ENCODE results near the gene METTL3. TPM values are rescaled to one million over a fixed set of nuclear protein-coding genes. Genes with fewer than 3 reads are reported as not detected.

Gene METTL3
- total RNA-seq, 4 donors from 2014 or later: 70.7 to 83.1 (median 75.4) TPM

GRCh38 chr14:21534576-21534975 is 23.4 kb upstream of the METTL3 start:
- TF ChIP-seq POLR2A (IDR thresholded peaks at IDR 0.05) (no peak), CTCF (IDR thresholded peaks at IDR 0.05) (no peak)
- WGBS, 2 donors: 76 to 85% methylated on average over 4 of the region's 4 CpGs
- Histone ChIP-seq H3K27ac (no peak overlapping the region), H3K9me3 (no peaks in the 10 kb centered on the region), H3K27me3 (no peaks in the 10 kb centered on the region), H3K36me3 (no peaks in the 10 kb centered on the region), H3K4me3 (replicated peaks in 1 of 3) (no peak overlapping the region), H3K4me1 (peaks cover 5 to 9% of the 10 kb centered on the region in 2 donors)
- DNase-seq: no peak
- intact Hi-C loops (cut with DNase I): no loop called here

DNA sequence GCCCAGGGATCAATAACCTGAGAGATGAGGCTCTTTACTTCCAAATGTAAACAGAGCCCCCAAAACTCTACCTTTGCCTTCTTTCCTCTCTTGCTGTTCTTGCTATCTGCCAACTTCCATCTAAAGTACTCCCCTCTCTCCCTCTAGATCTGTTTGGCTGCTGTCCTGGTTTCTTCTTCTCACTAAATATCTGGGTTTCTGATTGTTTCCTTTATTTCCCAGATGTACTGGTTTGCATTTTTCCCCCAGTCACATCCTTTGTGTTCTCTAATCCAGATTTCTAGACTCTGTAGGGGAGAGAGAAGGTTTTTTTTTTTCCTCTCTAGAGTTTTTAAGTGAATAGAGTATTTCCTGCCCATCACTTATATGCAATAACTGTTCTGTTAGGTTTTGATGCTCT is 22.2 kb upstream of the METTL3 start:
- TF ChIP-seq CTCF (IDR thresholded peaks at IDR 0.05) (no peak), POLR2A (IDR thresholded peaks at IDR 0.05) (no peak)
- no peaks in the 10 kb centered on the region for H3K27me3 ChIP-seq
- H3K27ac ChIP-seq: no peak overlapping the region
- DNase-seq: no peak
- H3K9me3 ChIP-seq: no peaks in the 10 kb centered on the region
- intact Hi-C loops (cut with DNase I): no loop called here
- H3K36me3 ChIP-seq: no peaks in the 10 kb centered on the region
- no peak overlapping the region for H3K4me3 ChIP-seq (replicated peaks in 1 of 3)
- peaks cover 5 to 9% of the 10 kb centered on the region in 2 donors for H3K4me1 ChIP-seq

DNA sequence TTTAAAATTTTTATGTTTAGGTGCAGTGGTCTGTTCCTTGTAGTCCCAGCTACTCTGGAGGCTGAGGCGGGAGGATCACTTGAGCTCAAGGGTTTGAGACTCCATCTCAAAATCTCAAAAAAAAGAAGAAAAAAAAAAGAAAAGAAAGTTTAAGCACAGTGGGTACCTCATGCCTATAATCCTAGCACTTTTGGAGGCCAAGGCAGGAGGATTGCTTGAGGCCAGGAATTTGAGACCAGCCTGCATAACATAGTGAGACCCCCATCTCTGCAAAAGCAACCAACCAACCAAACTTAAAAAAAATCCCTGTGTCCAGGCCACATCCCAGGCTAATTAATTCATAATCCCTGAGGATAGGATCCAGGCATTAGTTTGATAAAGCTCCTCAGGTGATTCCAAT is 18.4 kb upstream of the METTL3 start:
- intact Hi-C loops (cut with DNase I): no loop called here
- H3K27me3 ChIP-seq: no peaks in the 10 kb centered on the region
- no peaks in the 10 kb centered on the region for H3K9me3 ChIP-seq
- no peaks in the 10 kb centered on the region for H3K36me3 ChIP-seq
- DNase-seq: no peak
- H3K4me3 ChIP-seq (replicated peaks in 1 of 3): no peak overlapping the region
- no peak for TF ChIP-seq CTCF (IDR thresholded peaks at IDR 0.05)
- peaks cover 11 to 14% of the 10 kb centered on the region in 2 donors for H3K4me1 ChIP-seq
- no peak overlapping the region for H3K27ac ChIP-seq
- WGBS, 2 donors: 96 to 100% methylated on average over 1 of the region's 1 CpG

DNA sequence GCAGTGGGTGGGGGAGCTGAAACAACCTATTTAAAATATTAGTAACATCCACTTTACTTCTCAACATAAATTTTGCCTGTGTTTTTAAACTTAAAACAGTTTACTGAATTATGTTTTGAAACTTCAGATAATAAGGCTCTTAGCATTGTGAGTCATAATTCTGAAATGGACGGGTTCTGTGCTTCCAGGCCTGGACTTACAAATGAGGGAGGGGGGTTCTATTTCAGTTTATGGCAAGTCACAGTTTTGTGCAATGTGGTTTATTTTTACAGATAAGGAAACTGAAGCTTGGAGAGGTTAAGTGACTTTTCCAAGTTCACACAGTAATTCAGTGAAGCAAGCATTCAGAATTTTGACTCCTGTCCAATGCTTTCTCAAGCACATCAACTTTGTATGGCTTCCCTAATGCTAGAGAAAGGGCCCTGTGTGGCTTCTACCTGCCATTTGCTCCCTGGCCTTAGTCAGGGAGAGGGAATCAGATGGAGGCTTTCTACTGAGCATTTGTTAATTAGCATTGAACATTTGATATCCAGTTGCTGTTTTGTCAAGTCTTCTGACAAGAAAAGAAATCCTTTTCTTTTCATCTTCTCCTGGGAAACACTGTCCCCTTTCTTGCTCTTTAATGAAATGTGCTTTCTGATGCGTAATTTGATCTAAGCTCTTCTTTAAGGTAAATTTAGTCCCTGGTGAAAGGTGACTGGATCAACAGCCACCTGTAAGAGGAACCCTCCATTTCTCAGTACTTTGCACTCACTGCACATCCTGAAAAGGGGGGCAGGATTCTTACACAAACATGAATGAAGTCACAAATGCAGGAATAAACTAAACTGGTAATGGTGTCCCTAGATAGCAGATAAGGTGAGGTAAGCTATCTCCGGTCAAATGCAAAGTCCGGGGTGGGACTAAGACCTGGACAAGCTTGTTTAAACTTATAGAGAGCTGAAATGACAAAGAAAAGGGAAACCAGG is 17.5 kb upstream of the METTL3 start:
- 77 to 78% methylated on average over 4 of the region's 4 CpGs for WGBS, 2 donors
- no peaks in the 10 kb centered on the region for H3K9me3 ChIP-seq
- H3K27ac ChIP-seq: no peak overlapping the region
- no peak overlapping the region for H3K4me3 ChIP-seq (replicated peaks in 1 of 3)
- no peaks in the 10 kb centered on the region for H3K36me3 ChIP-seq
- H3K4me1 ChIP-seq: peaks cover 11 to 14% of the 10 kb centered on the region in 2 donors
- intact Hi-C loops (cut with DNase I): no loop called here
- H3K27me3 ChIP-seq: no peaks in the 10 kb centered on the region
- TF ChIP-seq POLR2A (IDR thresholded peaks at IDR 0.05): no peak
- TF ChIP-seq CTCF (IDR thresholded peaks at IDR 0.05): no peak
- no peak for DNase-seq

- no peak for DNase-seq
- Histone ChIP-seq H3K36me3 (no peaks in the 10 kb centered on the region), H3K27me3 (no peaks in the 10 kb centered on the region), H3K4me1 (peaks cover 11 to 15% of the 10 kb centered on the region in 2 donors), H3K27ac (peak overlapping the region in 1 of 3 donors; percentile 74), H3K4me3 (replicated peaks in 1 of 3) (peak overlapping the region in 1 of 3 donors; percentile 78), H3K9me3 (no peaks in the 10 kb centered on the region)
- intact Hi-C loops (cut with DNase I): no loop called here
- 58 to 62% methylated on average over 1 of the region's 1 CpG for WGBS, 2 donors
- no peak for TF ChIP-seq POLR2A (IDR thresholded peaks at IDR 0.05)
- no peak for TF ChIP-seq CTCF (IDR thresholded peaks at IDR 0.05)
Measured at GRCh38 chr14:21527318-21527679, 16.2 kb upstream of the METTL3 start.

Data from thyroid gland (tissue), 4 donors.